Measurements from ENCODE around the gene CCDC171. TPM values are rescaled to one million over a fixed set of nuclear protein-coding genes. Genes with fewer than 3 reads are reported as not detected.
A peak's percentile ranks its signal among the peaks of the same experiment; 100 is the strongest.
"Not testable (repeated sequence)": the region's sequence is repeated elsewhere in the genome, so short reads cannot be mapped to it uniquely, and the experiment has no call there.

CCDC171 gene
- total and polyA plus RNA-seq, 4 donors: 3.3 to 28.3 (median 17.2) TPM

GRCh38 chr9:15522130-15522755, 30.6 kb upstream of the CCDC171 start:
- H3K27ac ChIP-seq (ENCODE audit: low read depth, low read length): no peak overlapping the region
- WGBS (ENCODE audit: insufficient coverage): 100% methylated on average over 1 of the region's 3 CpGs

GRCh38 chr9:15524845-15525455, 27.9 kb upstream of the CCDC171 start:
- Histone ChIP-seq H3K9me3 (ENCODE audit: control insufficient read depth, insufficient read depth, low read length) (no peaks in the 10 kb centered on the region), H3K4me3 (ENCODE audit: low read depth, low read length) (no peak overlapping the region), H3K36me3 (ENCODE audit: control insufficient read depth, insufficient read depth, low read length) (no peaks in the 10 kb centered on the region), H3K4me1 (ENCODE audit: control insufficient read depth, insufficient read depth, low read length) (no peaks in the 10 kb centered on the region), H3K27me3 (ENCODE audit: control insufficient read depth, insufficient read depth, low read length) (no peaks in the 10 kb centered on the region), H3K27ac (ENCODE audit: low read depth, low read length) (no peak overlapping the region)
- no peak for DNase-seq (ENCODE audit: low read depth in 4 of 6, low spot score in 6 of 6)
- no CpG with 5 or more reads among the region's 8 CpGs for WGBS (ENCODE audit: insufficient coverage)

More at GRCh38 chr9:15522130-15522755, 30.6 kb upstream of the CCDC171 start:
- Histone ChIP-seq H3K27me3 (ENCODE audit: control insufficient read depth, insufficient read depth, low read length) (no peaks in the 10 kb centered on the region), H3K9me3 (ENCODE audit: control insufficient read depth, insufficient read depth, low read length) (no peaks in the 10 kb centered on the region), H3K4me1 (ENCODE audit: control insufficient read depth, insufficient read depth, low read length) (no peaks in the 10 kb centered on the region), H3K4me3 (ENCODE audit: low read depth, low read length) (no peak overlapping the region), H3K36me3 (ENCODE audit: control insufficient read depth, insufficient read depth, low read length) (no peaks in the 10 kb centered on the region)
- no peak for DNase-seq (ENCODE audit: low read depth in 4 of 6, low spot score in 6 of 6)

GRCh38 chr9:15525958-15526357, 26.9 kb upstream of the CCDC171 start:
- H3K36me3 ChIP-seq (ENCODE audit: control insufficient read depth, insufficient read depth, low read length): no peaks in the 10 kb centered on the region
- no peak for DNase-seq (ENCODE audit: low read depth in 4 of 6, low spot score in 6 of 6)
- H3K27ac ChIP-seq (ENCODE audit: low read depth, low read length): no peak overlapping the region
- H3K4me1 ChIP-seq (ENCODE audit: control insufficient read depth, insufficient read depth, low read length): no peaks in the 10 kb centered on the region
- no peaks in the 10 kb centered on the region for H3K27me3 ChIP-seq (ENCODE audit: control insufficient read depth, insufficient read depth, low read length)
- WGBS (ENCODE audit: insufficient coverage): no CpG with 5 or more reads among the region's 2 CpGs
- H3K4me3 ChIP-seq (ENCODE audit: low read depth, low read length): no peak overlapping the region
- no peaks in the 10 kb centered on the region for H3K9me3 ChIP-seq (ENCODE audit: control insufficient read depth, insufficient read depth, low read length)

- not testable (repeated sequence) for H3K36me3 ChIP-seq (ENCODE audit: control insufficient read depth, insufficient read depth, low read length)
Measured at GRCh38 chr9:15527035-15527434, 25.8 kb upstream of the CCDC171 start.

GRCh38 chr9:15529566-15530324, 23.1 kb upstream of the CCDC171 start:
- H3K9me3 ChIP-seq (ENCODE audit: control insufficient read depth, insufficient read depth, low read length): no peaks in the 10 kb centered on the region
- DNase-seq (ENCODE audit: low read depth in 4 of 6, low spot score in 6 of 6): no peak
- no peak overlapping the region for H3K27ac ChIP-seq (ENCODE audit: low read depth, low read length)
- no peaks in the 10 kb centered on the region for H3K27me3 ChIP-seq (ENCODE audit: control insufficient read depth, insufficient read depth, low read length)
- H3K4me1 ChIP-seq (ENCODE audit: control insufficient read depth, insufficient read depth, low read length): no peaks in the 10 kb centered on the region
- no peaks in the 10 kb centered on the region for H3K36me3 ChIP-seq (ENCODE audit: control insufficient read depth, insufficient read depth, low read length)
- WGBS (ENCODE audit: insufficient coverage): 86% methylated on average over 1 of the region's 4 CpGs
- no peak overlapping the region for H3K4me3 ChIP-seq (ENCODE audit: low read depth, low read length)

More at GRCh38 chr9:15527035-15527434, 25.8 kb upstream of the CCDC171 start:
- H3K9me3 ChIP-seq (ENCODE audit: control insufficient read depth, insufficient read depth, low read length); DNase-seq (ENCODE audit: low read depth in 4 of 6, low spot score in 6 of 6); H3K27me3 ChIP-seq (ENCODE audit: control insufficient read depth, insufficient read depth, low read length); H3K27ac ChIP-seq (ENCODE audit: low read depth, low read length); H3K4me1 ChIP-seq (ENCODE audit: control insufficient read depth, insufficient read depth, low read length); H3K4me3 ChIP-seq (ENCODE audit: low read depth, low read length): not testable (repeated sequence)
- WGBS (ENCODE audit: insufficient coverage): 96% methylated on average over 3 of the region's 5 CpGs

GRCh38 chr9:15531380-15531779, 21.5 kb upstream of the CCDC171 start:
- Histone ChIP-seq H3K4me3 (ENCODE audit: low read depth, low read length) (no peak overlapping the region), H3K27ac (ENCODE audit: low read depth, low read length) (no peak overlapping the region), H3K4me1 (ENCODE audit: control insufficient read depth, insufficient read depth, low read length) (no peaks in the 10 kb centered on the region), H3K36me3 (ENCODE audit: control insufficient read depth, insufficient read depth, low read length) (no peaks in the 10 kb centered on the region), H3K9me3 (ENCODE audit: control insufficient read depth, insufficient read depth, low read length) (no peaks in the 10 kb centered on the region), H3K27me3 (ENCODE audit: control insufficient read depth, insufficient read depth, low read length) (no peaks in the 10 kb centered on the region)
- WGBS (ENCODE audit: insufficient coverage): 45% methylated on average over 1 of the region's 1 CpG
- no peak for DNase-seq (ENCODE audit: low read depth in 4 of 6, low spot score in 6 of 6)

GRCh38 chr9:15541872-15542271, 11.0 kb upstream of the CCDC171 start:
- no peak overlapping the region for H3K4me3 ChIP-seq (ENCODE audit: low read depth, low read length)
- H3K4me1 ChIP-seq (ENCODE audit: control insufficient read depth, insufficient read depth, low read length): no peaks in the 10 kb centered on the region
- H3K9me3 ChIP-seq (ENCODE audit: control insufficient read depth, insufficient read depth, low read length): no peaks in the 10 kb centered on the region
- no peaks in the 10 kb centered on the region for H3K27me3 ChIP-seq (ENCODE audit: control insufficient read depth, insufficient read depth, low read length)
- H3K36me3 ChIP-seq (ENCODE audit: control insufficient read depth, insufficient read depth, low read length): no peaks in the 10 kb centered on the region
- no peak overlapping the region for H3K27ac ChIP-seq (ENCODE audit: low read depth, low read length)
- DNase-seq (ENCODE audit: low read depth in 4 of 6, low spot score in 6 of 6): peak in 1 of 6 donors; percentile 8
- WGBS (ENCODE audit: insufficient coverage): 0% methylated on average over 1 of the region's 2 CpGs

GRCh38 chr9:15542624-15543023, 10.2 kb upstream of the CCDC171 start:
- Histone ChIP-seq H3K4me1 (ENCODE audit: control insufficient read depth, insufficient read depth, low read length) (no peaks in the 10 kb centered on the region), H3K4me3 (ENCODE audit: low read depth, low read length) (no peak overlapping the region), H3K36me3 (ENCODE audit: control insufficient read depth, insufficient read depth, low read length) (no peaks in the 10 kb centered on the region), H3K27me3 (ENCODE audit: control insufficient read depth, insufficient read depth, low read length) (no peaks in the 10 kb centered on the region), H3K27ac (ENCODE audit: low read depth, low read length) (no peak overlapping the region), H3K9me3 (ENCODE audit: control insufficient read depth, insufficient read depth, low read length) (no peaks in the 10 kb centered on the region)
- no peak for DNase-seq (ENCODE audit: low read depth in 4 of 6, low spot score in 6 of 6)
- WGBS (ENCODE audit: insufficient coverage): no CpG with 5 or more reads among the region's 2 CpGs

- no peak overlapping the region for H3K4me3 ChIP-seq (ENCODE audit: low read depth, low read length)
- H3K27ac ChIP-seq (ENCODE audit: low read depth, low read length): no peak overlapping the region
- no peaks in the 10 kb centered on the region for H3K4me1 ChIP-seq (ENCODE audit: control insufficient read depth, insufficient read depth, low read length)
- H3K9me3 ChIP-seq (ENCODE audit: control insufficient read depth, insufficient read depth, low read length): no peaks in the 10 kb centered on the region
- H3K27me3 ChIP-seq (ENCODE audit: control insufficient read depth, insufficient read depth, low read length): no peaks in the 10 kb centered on the region
- 76% methylated on average over 2 of the region's 4 CpGs for WGBS (ENCODE audit: insufficient coverage)
- no peaks in the 10 kb centered on the region for H3K36me3 ChIP-seq (ENCODE audit: control insufficient read depth, insufficient read depth, low read length)
- peak in 1 of 6 donors; percentile 22 for DNase-seq (ENCODE audit: low read depth in 4 of 6, low spot score in 6 of 6)
Measured at GRCh38 chr9:15543047-15543813, 9.6 kb upstream of the CCDC171 start.
